Stimulated activated CD4-positive, alpha-beta T cell treated with anti-CD3 and anti-CD28 coated beads, Interleukin-12 subunit alpha, Interleukin-12 subunit beta, amount 100 ng/mL, for 24 hours (primary cell): ENCODE results near the gene STPG4.

Experiments
- DNase-seq, 2 experiments: peaks; one replicate each; pipeline ENCODE4 v3.0.0-alpha.2; 2020; ENCODE audit warnings: low read depth in 2 of 2

Gene STPG4

GRCh38 chr2:47087051-47087450 is 68.1 kb downstream of the STPG4 start:
- DNase-seq = no peak

- no peak for DNase-seq
These were observed 68.5 kb downstream of the STPG4 start for GRCh38 chr2:47086571-47086970.

- no peak for DNase-seq
These were observed 69.0 kb downstream of the STPG4 start for GRCh38 chr2:47086054-47086471.

- no peak for DNase-seq
These were observed 71.0 kb downstream of the STPG4 start for GRCh38 chr2:47083886-47084687.

GRCh38 chr2:47083485-47083884 is 71.6 kb downstream of the STPG4 start:
- DNase-seq = no peak

- no peak for DNase-seq
These were observed 72.1 kb downstream of the STPG4 start for GRCh38 chr2:47083005-47083404.

GRCh38 chr2:47080888-47081301 is 74.2 kb downstream of the STPG4 start:
- no peak for DNase-seq

GRCh38 chr2:47079515-47080412 is 75.3 kb downstream of the STPG4 start:
- DNase-seq = no peak

GRCh38 chr2:47078541-47079482 is 76.3 kb downstream of the STPG4 start:
- DNase-seq = no peak

- no peak for DNase-seq
These were observed 77.5 kb downstream of the STPG4 start for GRCh38 chr2:47077442-47078117.

GRCh38 chr2:47076586-47077441 is 78.3 kb downstream of the STPG4 start:
- no peak for DNase-seq

- no peak for DNase-seq
These were observed 79.0 kb downstream of the STPG4 start for GRCh38 chr2:47076126-47076506.

- DNase-seq = no peak
These were observed 79.6 kb downstream of the STPG4 start for GRCh38 chr2:47075361-47076125.

- DNase-seq = no peak
These were observed 80.4 kb downstream of the STPG4 start for GRCh38 chr2:47074691-47075090.

- DNase-seq = no peak
These were observed 81.5 kb downstream of the STPG4 start for GRCh38 chr2:47073641-47074040.

GRCh38 chr2:47073217-47073616 is 81.9 kb downstream of the STPG4 start:
- DNase-seq = no peak

GRCh38 chr2:47072728-47073191 is 82.3 kb downstream of the STPG4 start:
- DNase-seq = no peak

- no peak for DNase-seq
These were observed 83.0 kb downstream of the STPG4 start for GRCh38 chr2:47072018-47072691.
